Sigmoid colon (tissue), 4 donors: ENCODE data around the gene ZSCAN30.

ENCODE experiments used
- EP300 ChIP-seq, 4 donors: sonication (generic); formaldehyde crosslinking; IDR thresholded peaks; one replicate each; pipeline ENCODE4 v1.6.1; 2017; ENCODE audit warnings: antibody characterized with exemption in 4 of 4
- POLR2A ChIP-seq, 2 donors: fragments of 450-650 bp; IDR thresholded peaks; one replicate each; pipeline ENCODE4 v1.6.1; 2016; ENCODE audit warnings: antibody characterized with exemption in 2 of 2, mild to moderate bottlenecking in 2 of 2, moderate library complexity in 2 of 2
- POLR2AphosphoS5 ChIP-seq, 4 donors: sonication (generic); formaldehyde crosslinking; IDR thresholded peaks; one replicate each; pipeline ENCODE4 v1.6.1; 2017; ENCODE audit warnings: antibody characterized with exemption in 4 of 4
- TF ChIP-seq, protein P1 (sequence below), 4 experiments: fragments of 450-650 bp in 3 of 4; fragments of 200-600 bp in 1 of 4; IDR thresholded peaks; one replicate each; pipeline ENCODE4 v1.5.1; 2016 to 2019; ENCODE audit warnings: antibody characterized with exemption in 4 of 4, mild to moderate bottlenecking in 3 of 4, moderate library complexity in 2 of 4

DNA sequence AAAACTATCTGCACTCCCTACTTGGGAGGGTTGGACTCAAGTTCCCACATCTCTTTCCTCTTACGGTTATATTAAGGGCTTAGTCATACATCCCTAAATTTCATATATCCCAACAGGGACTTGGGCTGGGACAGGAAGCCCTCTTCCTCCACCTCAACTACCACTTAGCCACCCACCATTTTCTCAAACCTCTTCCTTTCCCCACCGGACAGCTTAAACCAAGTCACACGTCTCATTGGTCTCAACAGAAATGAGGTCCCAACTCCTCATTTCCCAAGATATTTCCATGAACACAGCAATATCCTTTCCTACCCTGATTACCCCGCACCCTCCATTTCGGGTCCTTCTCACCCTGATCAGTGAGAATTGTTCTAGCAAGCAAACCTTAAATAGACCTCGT lies 736 bp downstream of the ZSCAN30 start:
- TF ChIP-seq, protein P1, sequence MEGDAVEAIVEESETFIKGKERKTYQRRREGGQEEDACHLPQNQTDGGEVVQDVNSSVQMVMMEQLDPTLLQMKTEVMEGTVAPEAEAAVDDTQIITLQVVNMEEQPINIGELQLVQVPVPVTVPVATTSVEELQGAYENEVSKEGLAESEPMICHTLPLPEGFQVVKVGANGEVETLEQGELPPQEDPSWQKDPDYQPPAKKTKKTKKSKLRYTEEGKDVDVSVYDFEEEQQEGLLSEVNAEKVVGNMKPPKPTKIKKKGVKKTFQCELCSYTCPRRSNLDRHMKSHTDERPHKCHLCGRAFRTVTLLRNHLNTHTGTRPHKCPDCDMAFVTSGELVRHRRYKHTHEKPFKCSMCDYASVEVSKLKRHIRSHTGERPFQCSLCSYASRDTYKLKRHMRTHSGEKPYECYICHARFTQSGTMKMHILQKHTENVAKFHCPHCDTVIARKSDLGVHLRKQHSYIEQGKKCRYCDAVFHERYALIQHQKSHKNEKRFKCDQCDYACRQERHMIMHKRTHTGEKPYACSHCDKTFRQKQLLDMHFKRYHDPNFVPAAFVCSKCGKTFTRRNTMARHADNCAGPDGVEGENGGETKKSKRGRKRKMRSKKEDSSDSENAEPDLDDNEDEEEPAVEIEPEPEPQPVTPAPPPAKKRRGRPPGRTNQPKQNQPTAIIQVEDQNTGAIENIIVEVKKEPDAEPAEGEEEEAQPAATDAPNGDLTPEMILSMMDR (IDR thresholded peaks at IDR 0.05), result no peak
- no peak for TF ChIP-seq POLR2AphosphoS5 (IDR thresholded peaks at IDR 0.05)
- no peak for TF ChIP-seq POLR2A (IDR thresholded peaks at IDR 0.05)
- TF ChIP-seq EP300 (IDR thresholded peaks at IDR 0.05), result no peak
